ENCODE measurements around the gene FREM2. TPM values are rescaled to one million over a fixed set of nuclear protein-coding genes. Genes with fewer than 3 reads are reported as not detected.

The FREM2 gene
- total and polyA plus RNA-seq, 2 of the 4 experiments (the other 2 are of a cell fraction): not detected

- Histone ChIP-seq H3K9ac (ENCODE audit: low read depth, low read length) (no peak overlapping the region), H2AK9ac (replicated peaks; ENCODE audit: low read depth, low read length, poor library complexity) (no peak overlapping the region), H3K4me2 (ENCODE audit: low read depth, low read length) (no peak overlapping the region), H2BK15ac (ENCODE audit: low read depth, low read length) (no peak overlapping the region), H3K27ac (ENCODE audit: insufficient read depth, low read length) (no peak overlapping the region), H2AFZ (replicated peaks; ENCODE audit: low read length, poor library complexity) (no peak overlapping the region), H3K4me3 (ENCODE audit: insufficient read depth, low read depth, low read length) (no peak overlapping the region), H2BK120ac (ENCODE audit: low read depth, low read length) (no peak overlapping the region), H3K56ac (ENCODE audit: extremely low read depth, insufficient read depth, low read length) (no peak overlapping the region), H3K27me3 (ENCODE audit: control insufficient read depth, insufficient read depth, low read length) (no peaks in the 10 kb centered on the region), H4K8ac (ENCODE audit: low read depth in 2 of 2, low read length in 2 of 2) (no peak overlapping the region), H3K4ac (ENCODE audit: low read depth, low read length) (no peak overlapping the region), H3K9me3 (ENCODE audit: control insufficient read depth, insufficient read depth, low read length) (peaks cover 4% of the 10 kb centered on the region; the same call in 1 of the 2 replicates), H3K9me1 (ENCODE audit: insufficient read depth, low read length) (no peaks in the 10 kb centered on the region), H2BK5ac (ENCODE audit: low read depth, low read length, poor library complexity, severe bottlenecking) (no peak overlapping the region), H3K79me1 (ENCODE audit: low read depth in 1 of 2, low read length in 2 of 2) (no peaks in the 10 kb centered on the region), H2BK20ac (ENCODE audit: low read depth, low read length) (no peak overlapping the region), H3K23ac (ENCODE audit: low read depth, low read length) (no peak overlapping the region), H3K18ac (ENCODE audit: low read depth, low read length) (no peak overlapping the region), H3K14ac (replicated peaks; ENCODE audit: low read depth, low read length) (no peak overlapping the region), H2AK5ac (ENCODE audit: low read depth, low read length) (no peak overlapping the region), H3K36me3 (ENCODE audit: control insufficient read depth, insufficient read depth, low read length) (no peaks in the 10 kb centered on the region), H4K91ac (ENCODE audit: insufficient read depth, low read depth, low read length) (no peak overlapping the region), H4K20me1 (ENCODE audit: insufficient read depth, low read length) (no peaks in the 10 kb centered on the region), H4K5ac (ENCODE audit: low read depth, low read length) (no peak overlapping the region), H3K4me1 (ENCODE audit: control insufficient read depth, insufficient read depth, low read length) (no peaks in the 10 kb centered on the region)
- DNase-seq (no peak), ATAC-seq (ENCODE audit: low read depth) (no peak)
- POLR2A ChIA-PET (ENCODE audit: unreplicated experiment): no interaction called here
- TF ChIP-seq RCOR1 (IDR thresholded peaks at IDR 0.05; ENCODE audit: insufficient replicate concordance, low read length) (no peak), CTCF (conservative IDR thresholded peaks at IDR 0.05; ENCODE audit: low read depth, low read length) (no peak), BHLHE40 (IDR thresholded peaks at IDR 0.05; ENCODE audit: low read depth, low read length) (no peak), MXI1 (IDR thresholded peaks at IDR 0.05; ENCODE audit: borderline replicate concordance, low read depth, low read length) (no peak), USF2 (IDR thresholded peaks at IDR 0.05; ENCODE audit: low read depth, low read length) (no peak), MAZ (IDR thresholded peaks at IDR 0.05; ENCODE audit: borderline replicate concordance, low read depth, low read length) (no peak), RFX5 (IDR thresholded peaks at IDR 0.05; ENCODE audit: low read depth, low read length) (no peak), RAD21 (IDR thresholded peaks at IDR 0.05; ENCODE audit: low read length) (no peak), NFE2L2 (IDR thresholded peaks at IDR 0.05; ENCODE audit: low read depth, low read length) (no peak), MAFK (IDR thresholded peaks at IDR 0.05; ENCODE audit: low read depth, low read length) (no peak), FOS (IDR thresholded peaks at IDR 0.05; ENCODE audit: low read depth, low read length) (no peak), CHD1 (IDR thresholded peaks at IDR 0.05; ENCODE audit: low read depth, low read length) (no peak), POLR2A (IDR thresholded peaks at IDR 0.05; ENCODE audit: low read depth, low read length) (no peak), SMC3 (IDR thresholded peaks at IDR 0.05; ENCODE audit: low read depth, low read length) (no peak), CEBPB (IDR thresholded peaks at IDR 0.05; ENCODE audit: low read depth, low read length) (no peak)
- TF ChIP-seq, protein P1, sequence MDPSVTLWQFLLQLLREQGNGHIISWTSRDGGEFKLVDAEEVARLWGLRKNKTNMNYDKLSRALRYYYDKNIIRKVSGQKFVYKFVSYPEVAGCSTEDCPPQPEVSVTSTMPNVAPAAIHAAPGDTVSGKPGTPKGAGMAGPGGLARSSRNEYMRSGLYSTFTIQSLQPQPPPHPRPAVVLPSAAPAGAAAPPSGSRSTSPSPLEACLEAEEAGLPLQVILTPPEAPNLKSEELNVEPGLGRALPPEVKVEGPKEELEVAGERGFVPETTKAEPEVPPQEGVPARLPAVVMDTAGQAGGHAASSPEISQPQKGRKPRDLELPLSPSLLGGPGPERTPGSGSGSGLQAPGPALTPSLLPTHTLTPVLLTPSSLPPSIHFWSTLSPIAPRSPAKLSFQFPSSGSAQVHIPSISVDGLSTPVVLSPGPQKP (IDR thresholded peaks at IDR 0.05; ENCODE audit: borderline replicate concordance, low read depth, low read length): no peak
- no TSS peak for BruUV-seq (replicated peaks)
- no CpG with 5 or more reads among the region's 1 CpG for WGBS, 2 experiments (ENCODE audit: extremely low coverage in 2 of 2, insufficient read length in 1 of 2)
- intact Hi-C loops (cut with micrococcal nuclease): no loop called here
- in situ Hi-C loops (cut with MboI; ENCODE audit: low sequenced_read_pairs): no loop called here
- CTCF ChIA-PET: interaction anchor here (0.7 kb wide), 1 partner anchor 807 kb away, joined by 3 read pairs; no protein-coding TSS in a partner anchor
- dilution Hi-C loops (cut with HindIII; ENCODE audit: low sequenced_read_pairs, unreplicated experiment): no loop called here
Observed at GRCh38 chr13:38804536-38804935, 117.7 kb downstream of the FREM2 start.

All from IMR-90 (cell line).